HG03457 (cell line): ENCODE data around the gene PLAAT5.

Experiments used
- ATAC-seq: cut with Tn5 transposase; IDR thresholded peaks from one replicate; pipeline ENCODE4 v1.9.1; 2021; ENCODE audit warnings: moderate number of reproducible peaks; ENCODE audit not compliant: unreplicated experiment

PLAAT5 gene

GRCh38 chr11:63512816-63513215 lies 21.8 kb upstream of the PLAAT5 start:
- no peak for ATAC-seq

GRCh38 chr11:63511048-63511748 lies 20.2 kb upstream of the PLAAT5 start:
- no peak for ATAC-seq

- ATAC-seq = no peak
Measured at GRCh38 chr11:63510360-63511047, 19.5 kb upstream of the PLAAT5 start.

DNA sequence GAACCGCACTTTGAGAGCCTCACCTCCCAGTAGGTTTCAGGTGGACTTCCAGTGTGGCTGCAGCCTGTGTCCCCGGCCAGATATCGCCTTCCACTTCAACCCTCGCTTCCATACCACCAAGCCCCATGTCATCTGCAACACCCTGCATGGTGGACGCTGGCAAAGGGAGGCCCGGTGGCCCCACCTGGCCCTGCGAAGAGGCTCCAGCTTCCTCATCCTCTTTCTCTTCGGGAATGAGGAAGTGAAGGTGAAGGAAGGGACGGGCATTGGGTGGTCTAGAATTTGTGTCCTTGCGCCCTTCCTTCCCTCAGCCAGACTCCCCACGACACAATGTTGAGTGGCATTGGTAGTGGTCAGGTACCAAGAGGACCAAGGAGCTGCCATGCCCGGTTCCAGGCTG lies 17.8 kb upstream of the PLAAT5 start:
- no peak for ATAC-seq

DNA sequence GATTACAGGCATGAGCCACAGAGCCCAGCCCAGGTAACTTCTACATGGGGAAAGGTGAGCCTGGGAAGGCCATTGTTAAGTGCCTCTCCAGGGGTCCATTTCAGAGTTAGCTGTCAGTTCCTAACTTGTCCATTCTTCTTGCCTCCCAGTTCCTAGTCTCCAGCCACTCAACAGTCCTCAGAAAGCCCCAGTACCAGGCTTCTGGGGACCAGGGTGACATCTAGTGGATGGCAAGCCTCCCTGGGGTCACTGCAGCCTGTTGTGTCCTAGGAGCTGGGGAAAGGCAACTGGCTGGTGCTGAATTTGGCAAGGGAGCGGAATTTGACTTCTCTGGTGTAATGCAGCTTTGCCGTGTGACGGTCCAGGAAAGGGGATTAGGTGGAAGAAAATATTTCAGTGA lies 17.0 kb upstream of the PLAAT5 start:
- no peak for ATAC-seq

DNA sequence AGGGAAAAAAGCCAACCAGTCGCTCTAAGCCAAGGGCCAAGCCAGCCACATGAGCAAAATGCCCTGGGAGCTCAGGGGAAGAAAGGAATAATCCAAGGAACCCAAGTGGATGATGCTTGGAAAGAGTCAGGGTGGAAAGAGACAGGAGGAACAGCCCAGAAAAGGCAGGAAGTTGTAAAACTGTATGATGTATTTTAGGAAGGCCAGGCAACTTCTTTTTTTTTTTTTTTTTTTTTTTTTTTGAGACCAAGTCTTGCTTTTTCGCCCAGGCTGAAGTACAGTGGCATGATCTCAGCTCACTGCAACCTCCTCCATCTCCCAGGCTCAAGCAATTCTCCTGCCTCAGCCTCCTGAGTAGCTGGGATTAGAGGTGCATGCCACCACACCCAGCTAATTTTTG lies 16.5 kb upstream of the PLAAT5 start:
- ATAC-seq = no peak

DNA sequence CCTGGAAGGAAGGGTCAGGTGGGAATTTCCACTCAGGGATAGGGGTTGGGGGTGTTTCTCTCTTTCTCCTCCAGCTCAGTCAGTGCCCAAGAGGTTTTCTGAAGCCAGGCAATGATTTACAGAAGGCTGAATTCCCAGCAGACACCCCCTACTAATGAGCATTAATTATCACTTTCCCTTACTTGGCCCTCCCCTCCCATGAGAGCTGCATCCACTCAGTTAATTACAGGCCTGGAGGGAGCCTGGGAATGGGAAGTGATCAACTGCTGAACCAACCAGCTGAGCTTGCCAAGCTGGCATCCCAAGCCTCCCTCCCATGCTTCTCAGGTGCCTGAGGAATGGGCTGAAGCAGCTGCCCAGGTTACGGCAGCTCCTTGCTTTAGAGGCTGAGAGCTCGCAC lies 15.9 kb upstream of the PLAAT5 start:
- no peak for ATAC-seq

DNA sequence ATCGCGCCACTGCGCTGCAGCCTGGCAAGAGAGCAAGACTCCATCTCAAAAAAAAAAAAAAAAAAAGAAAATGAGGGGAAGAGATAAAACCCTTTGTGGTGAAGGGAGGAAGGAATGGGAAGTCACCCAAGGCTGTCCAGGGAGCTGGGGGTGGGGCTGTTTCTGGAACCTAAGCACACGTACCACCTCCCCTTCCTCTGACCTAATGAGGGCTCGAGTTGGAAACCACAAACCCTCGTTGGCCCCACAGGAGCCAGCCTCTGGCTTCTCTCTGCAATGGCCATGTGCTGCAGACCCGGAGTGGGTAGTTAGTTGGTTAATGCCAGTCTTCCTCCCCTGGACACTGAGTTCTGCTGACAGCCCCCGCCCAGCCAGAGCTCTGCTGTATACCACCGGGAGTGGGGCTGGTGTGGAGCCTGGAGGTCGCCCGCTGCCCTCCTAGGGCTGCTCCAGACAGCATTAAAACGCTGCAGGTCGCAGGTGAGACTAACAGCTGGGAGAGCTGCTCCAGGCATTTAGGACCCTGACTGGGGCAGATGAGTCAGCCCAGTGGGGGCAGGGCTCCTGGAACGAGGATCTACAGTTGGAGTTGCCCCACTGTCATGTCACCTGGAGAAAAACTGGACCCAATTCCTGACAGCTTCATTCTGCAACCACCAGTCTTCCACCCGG lies 15.0 kb upstream of the PLAAT5 start, which contains the start of gene LGALS12:
Gene LGALS12, plus strand, starts transcription at position 228 of the 672 bp plus-strand sequence. Its CDS starts 375 bp downstream, at position 603.
- no peak for ATAC-seq

DNA sequence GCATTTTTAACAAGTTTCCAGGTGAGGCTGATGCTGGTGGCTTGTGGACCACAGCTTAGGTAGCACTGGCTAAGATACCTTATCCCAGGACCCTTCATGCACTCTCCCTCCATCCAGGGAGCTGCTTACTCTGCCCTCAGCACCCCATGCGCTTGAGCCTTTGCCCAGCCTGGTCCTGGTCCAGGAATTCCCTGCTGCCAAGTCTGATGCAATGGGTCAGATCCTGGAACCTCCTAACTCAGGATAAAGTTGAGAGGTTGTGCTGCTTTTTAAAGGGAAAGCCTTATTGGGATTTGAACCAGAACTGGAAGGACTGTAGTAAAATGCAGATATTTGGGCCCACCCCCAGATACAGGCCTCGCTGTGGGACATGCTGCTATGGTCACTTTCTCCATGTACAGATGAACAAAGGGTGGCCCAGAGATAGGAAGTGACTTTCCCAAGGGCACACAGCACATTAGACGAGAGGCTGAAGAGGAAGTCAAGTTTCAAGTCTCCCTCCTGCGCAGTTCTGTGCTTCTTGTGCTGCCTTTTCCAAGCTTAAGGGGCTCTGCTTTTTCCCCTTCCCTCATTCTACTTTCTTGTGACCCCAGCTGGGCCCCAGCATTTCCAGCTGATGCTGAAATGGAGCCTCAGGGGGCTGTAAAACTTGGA lies 14.1 kb upstream of the PLAAT5 start:
- no peak for ATAC-seq

DNA sequence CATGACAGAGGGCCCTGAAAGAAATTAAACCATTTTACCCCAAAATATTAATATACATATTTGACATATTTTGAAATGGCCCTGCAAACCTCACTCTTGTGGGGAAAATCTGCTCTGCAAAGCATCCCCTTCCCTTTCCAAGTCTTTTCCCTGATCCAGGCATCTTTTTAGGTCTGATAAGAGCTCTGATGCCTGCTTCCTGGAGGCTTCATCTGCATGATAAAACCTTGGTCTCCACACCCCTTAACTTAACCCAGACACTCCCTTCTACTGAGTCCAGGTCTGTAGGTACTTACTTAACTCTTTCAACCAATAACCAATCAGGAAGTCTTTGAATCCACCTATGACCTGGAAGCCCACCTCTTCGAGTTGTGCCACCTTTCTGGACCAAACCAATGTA lies 13.1 kb upstream of the PLAAT5 start:
- ATAC-seq = no peak

DNA sequence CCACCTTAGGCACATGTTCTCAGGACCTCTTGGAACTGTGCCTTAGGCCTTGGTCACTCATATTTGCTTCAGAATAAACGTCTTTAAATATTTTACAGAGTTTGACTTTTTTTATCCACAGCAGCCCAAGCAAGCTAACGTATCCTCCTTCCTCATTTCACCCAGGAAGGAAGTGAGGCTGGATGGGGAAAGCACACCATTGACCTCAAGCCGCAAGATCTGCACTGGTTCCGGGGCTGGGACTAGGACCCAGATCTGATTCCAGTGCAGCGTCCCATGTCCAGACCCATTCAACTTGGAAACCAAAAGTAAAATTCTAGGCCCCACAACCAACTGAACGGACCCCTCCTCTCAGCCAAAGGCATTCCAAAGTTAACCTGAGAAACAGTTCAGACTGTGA lies 12.5 kb upstream of the PLAAT5 start:
- ATAC-seq = no peak

DNA sequence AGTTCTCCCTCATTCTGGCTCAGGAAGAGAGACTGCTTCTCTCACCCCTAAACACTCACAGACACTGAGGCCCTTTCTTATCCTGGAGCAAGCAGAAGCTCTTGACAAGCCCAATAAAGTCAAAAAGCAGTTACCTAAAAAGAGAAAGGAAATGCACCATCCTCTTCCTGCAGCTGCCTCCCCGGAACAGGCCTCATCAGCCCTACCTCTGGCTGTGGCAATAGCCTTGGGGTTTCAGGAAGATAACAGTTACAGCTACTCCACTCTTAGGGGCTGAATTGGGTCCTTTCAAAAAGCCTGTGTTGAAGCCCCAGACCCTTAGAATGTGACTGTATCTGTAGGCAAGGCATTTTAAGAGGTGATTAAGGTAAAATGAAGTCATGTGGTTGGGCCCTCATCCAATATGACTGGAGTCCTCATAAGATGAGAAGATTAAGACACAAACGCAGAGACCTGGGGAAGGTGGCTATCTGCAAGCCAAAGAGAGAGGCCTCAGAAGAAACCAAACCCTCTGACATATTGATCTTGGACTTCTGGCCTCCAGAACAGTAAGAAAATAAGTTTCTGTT lies 11.4 kb upstream of the PLAAT5 start:
- no peak for ATAC-seq

DNA sequence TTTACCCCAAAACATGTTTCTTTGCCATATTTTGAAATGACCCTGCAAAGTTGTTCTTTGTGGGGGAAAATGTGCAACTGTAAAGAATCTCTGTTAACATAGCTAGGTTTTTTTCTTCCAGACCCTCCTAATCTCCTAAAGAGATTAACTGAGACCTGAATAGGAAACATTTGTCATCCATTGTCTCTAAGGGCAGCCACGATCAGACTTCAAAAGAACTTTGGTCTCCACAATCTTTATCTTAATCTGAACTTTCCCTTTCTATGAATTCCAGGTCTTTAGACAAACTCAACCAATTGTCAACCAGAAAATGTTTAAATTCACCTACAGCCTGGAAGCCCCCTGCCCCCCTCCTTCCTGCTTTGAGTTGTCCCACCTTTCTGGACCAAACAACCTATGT lies 10.3 kb upstream of the PLAAT5 start:
- ATAC-seq = no peak

- no peak for ATAC-seq
Measured at GRCh38 chr11:63499874-63500273, 8.9 kb upstream of the PLAAT5 start.

DNA sequence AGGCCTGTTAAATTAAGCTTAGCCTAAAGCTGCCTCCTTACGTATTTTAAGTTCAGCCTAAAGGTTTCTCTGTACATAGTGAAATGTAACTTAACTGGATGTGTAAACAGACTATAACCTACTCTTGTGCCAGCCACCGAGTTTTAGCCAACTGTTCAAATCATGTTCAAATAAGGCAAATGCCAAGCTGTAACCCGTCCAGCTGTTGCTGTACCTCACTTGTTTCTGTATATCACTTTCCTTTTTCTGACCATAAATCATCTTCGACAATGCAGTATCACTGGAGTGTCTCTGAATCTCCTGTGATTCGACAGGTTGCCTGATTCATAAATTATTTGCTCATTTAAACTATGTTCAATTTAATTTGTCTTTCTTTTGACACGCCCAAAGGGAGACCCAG lies 4.0 kb upstream of the PLAAT5 start:
- ATAC-seq = no peak

GRCh38 chr11:63493127-63493526 lies 2.2 kb upstream of the PLAAT5 start:
- ATAC-seq = no peak

- ATAC-seq = no peak
Measured at GRCh38 chr11:63492441-63492840, 1.5 kb upstream of the PLAAT5 start.

DNA sequence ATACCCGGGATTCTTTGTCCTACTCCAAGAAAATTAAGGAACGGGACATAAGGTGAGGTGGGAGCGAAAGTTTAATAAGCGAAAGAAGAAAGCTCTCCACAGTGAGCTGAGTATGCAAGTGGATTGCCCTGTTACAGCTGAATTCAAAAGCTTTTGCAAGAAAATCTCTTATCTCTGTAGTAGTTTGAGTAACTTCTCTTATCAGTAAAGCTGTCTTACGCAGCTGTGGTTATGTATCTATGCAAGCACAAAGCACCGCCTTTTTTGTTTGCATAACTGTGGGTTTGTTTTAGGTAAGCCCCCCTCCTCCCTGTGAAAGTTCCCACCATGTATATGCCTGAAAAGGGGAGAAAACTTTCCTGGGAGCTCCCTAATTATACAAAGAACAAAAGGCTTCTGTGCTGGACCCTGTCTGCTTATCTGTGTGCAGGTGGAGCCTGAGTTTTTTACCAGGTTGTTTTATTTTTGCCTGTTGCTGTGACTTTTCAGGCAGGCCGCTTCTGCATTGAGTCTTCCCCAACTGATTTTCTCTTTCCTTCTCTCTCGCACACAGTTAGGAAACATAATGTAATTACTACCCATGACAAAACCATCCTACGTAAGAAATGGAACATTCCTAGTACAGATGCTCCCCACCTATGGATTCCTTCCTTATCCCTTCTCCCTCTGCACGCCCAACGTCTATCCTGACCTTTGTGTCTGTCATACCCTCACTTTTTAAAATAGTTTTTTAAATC lies 837 bp upstream of the PLAAT5 start:
- ATAC-seq = no peak

DNA sequence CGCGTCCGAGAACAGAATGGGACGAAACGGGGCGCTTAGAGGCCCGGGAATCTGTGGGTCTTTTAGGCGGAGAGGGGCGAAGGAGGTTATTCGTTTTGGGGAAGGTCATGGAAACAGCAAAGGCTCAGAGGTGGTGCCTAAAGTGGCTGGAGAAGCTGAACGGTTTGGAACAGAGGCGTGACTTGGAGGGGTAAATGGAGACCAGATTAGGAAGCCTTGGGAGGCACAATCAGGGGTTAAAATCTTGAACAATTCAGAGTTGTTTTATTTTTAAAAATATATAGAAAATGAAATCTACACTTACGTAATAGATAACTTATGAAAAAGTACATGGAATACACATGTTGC lies 247 bp upstream of the PLAAT5 start:
- ATAC-seq = no peak

DNA sequence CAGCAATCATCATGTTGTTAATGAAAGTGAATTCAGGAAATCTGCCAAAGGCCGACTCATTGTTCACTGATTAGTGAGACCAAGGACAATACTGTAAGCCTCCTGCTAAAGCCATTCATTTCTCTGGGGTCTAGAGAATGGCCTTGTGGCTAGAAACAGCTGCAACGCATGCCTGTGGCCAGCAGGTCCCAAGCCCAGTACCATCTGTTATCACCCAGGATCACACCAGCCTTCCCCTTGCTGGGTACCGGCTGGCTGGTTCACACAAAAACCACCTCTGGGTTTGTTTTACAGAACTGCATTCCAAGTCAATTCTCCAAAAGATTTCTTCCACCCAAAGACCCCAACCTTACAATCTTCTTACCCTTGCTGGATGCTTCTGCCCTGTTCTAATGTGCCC lies 1.1 kb downstream of the PLAAT5 start:
- ATAC-seq = no peak

DNA sequence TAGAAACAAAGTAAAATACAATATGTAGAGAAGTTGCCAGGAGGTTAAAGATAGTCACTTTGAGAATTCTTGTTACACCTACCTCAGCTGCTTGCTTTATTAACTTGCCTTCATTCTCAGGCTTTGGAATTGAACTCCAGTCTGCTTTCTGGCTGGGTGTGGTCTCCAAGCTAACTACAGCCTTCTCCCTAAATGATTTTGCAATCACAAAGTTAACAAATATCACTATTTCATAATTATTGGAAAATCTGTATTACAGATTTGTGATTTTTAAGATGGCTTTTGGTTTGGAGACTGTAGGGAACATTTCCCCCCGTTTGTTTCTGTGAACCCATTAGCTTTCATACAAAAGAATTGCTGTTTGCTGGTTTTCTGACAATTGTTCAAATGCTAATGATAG lies 2.2 kb downstream of the PLAAT5 start:
- ATAC-seq = no peak
